ENCODE data around the gene MYB.
"Not testable (repeated sequence)": the region's sequence is repeated elsewhere in the genome, so short reads cannot be mapped to it uniquely, and the experiment has no call there.

MYB gene

GRCh38 chr6:135221505-135221904 is 40.4 kb downstream of the MYB start:
- no peak for DNase-seq (ENCODE audit: low read depth in 2 of 2)

- no peak for DNase-seq (ENCODE audit: low read depth in 2 of 2)
Measured at GRCh38 chr6:135222623-135223022, 41.5 kb downstream of the MYB start.

GRCh38 chr6:135224037-135224647 is 43.0 kb downstream of the MYB start:
- DNase-seq (ENCODE audit: low read depth in 2 of 2) = no peak

GRCh38 chr6:135225911-135226310 is 44.8 kb downstream of the MYB start:
- no peak for DNase-seq (ENCODE audit: low read depth in 2 of 2)

GRCh38 chr6:135226537-135226936 is 45.4 kb downstream of the MYB start:
- DNase-seq (ENCODE audit: low read depth in 2 of 2) = no peak

- no peak for DNase-seq (ENCODE audit: low read depth in 2 of 2)
Measured at GRCh38 chr6:135227349-135227748, 46.2 kb downstream of the MYB start.

GRCh38 chr6:135227758-135228157 is 46.6 kb downstream of the MYB start:
- DNase-seq (ENCODE audit: low read depth in 2 of 2) = no peak

GRCh38 chr6:135228486-135228885 is 47.4 kb downstream of the MYB start:
- no peak for DNase-seq (ENCODE audit: low read depth in 2 of 2)

GRCh38 chr6:135229996-135230395 is 48.9 kb downstream of the MYB start:
- no peak for DNase-seq (ENCODE audit: low read depth in 2 of 2)

GRCh38 chr6:135230711-135231468 is 49.8 kb downstream of the MYB start:
- DNase-seq (ENCODE audit: low read depth in 2 of 2) = no peak

- no peak for DNase-seq (ENCODE audit: low read depth in 2 of 2)
Measured at GRCh38 chr6:135231469-135231844, 50.3 kb downstream of the MYB start.

- DNase-seq (ENCODE audit: low read depth in 2 of 2) = no peak
Measured at GRCh38 chr6:135233686-135234491, 52.8 kb downstream of the MYB start.

GRCh38 chr6:135234492-135234780 is 53.3 kb downstream of the MYB start:
- DNase-seq (ENCODE audit: low read depth in 2 of 2) = no peak

- no peak for DNase-seq (ENCODE audit: low read depth in 2 of 2)
Measured at GRCh38 chr6:135235716-135236115, 54.6 kb downstream of the MYB start.

GRCh38 chr6:135236319-135236718 is 55.2 kb downstream of the MYB start:
- DNase-seq (ENCODE audit: low read depth in 2 of 2) = no peak

GRCh38 chr6:135236732-135237131 is 55.6 kb downstream of the MYB start:
- DNase-seq (ENCODE audit: low read depth in 2 of 2) = no peak

GRCh38 chr6:135240711-135241110 is 59.6 kb downstream of the MYB start:
- no peak for DNase-seq (ENCODE audit: low read depth in 2 of 2)

GRCh38 chr6:135243871-135244796 is 63.0 kb downstream of the MYB start:
- DNase-seq (ENCODE audit: low read depth in 2 of 2) = no peak

- no peak for DNase-seq (ENCODE audit: low read depth in 2 of 2)
Measured at GRCh38 chr6:135244805-135245204, 63.7 kb downstream of the MYB start.

GRCh38 chr6:135246412-135247012 is 65.4 kb downstream of the MYB start:
- DNase-seq (ENCODE audit: low read depth in 2 of 2) = not testable (repeated sequence)

- DNase-seq (ENCODE audit: low read depth in 2 of 2) = no peak
Measured at GRCh38 chr6:135250234-135250633, 69.1 kb downstream of the MYB start.
